CD14-positive monocyte (primary cell): ENCODE data around the gene FOS. TPM values are rescaled to one million over a fixed set of nuclear protein-coding genes. Genes with fewer than 3 reads are reported as not detected.

ENCODE experiments used
- DNase-seq, 3 donors: peaks; one replicate each; pipeline ENCODE4 v3.0.0-alpha.2; 2011 to 2022
- H2AFZ ChIP-seq: 2 replicates; pipeline ENCODE4 v1.6.0; 2012; ENCODE audit warnings: mild to moderate bottlenecking, low read depth, low read length, inconsistent platforms; ENCODE audit not compliant: insufficient read depth, poor library complexity, severe bottlenecking
- H3K27ac ChIP-seq, 2 donors: 1 replicate in 1 of 2; 2 replicates in 1 of 2; pipeline ENCODE4 v1.5.1; 2012 to 2013; ENCODE audit warnings: low read length in 2 of 2, control low read depth in 1 of 2, inconsistent platforms in 1 of 2, low read depth in 1 of 2, mild to moderate bottlenecking in 1 of 2
- H3K27me3 ChIP-seq, 2 donors: one replicate each; pipeline versions ENCODE4 v1.6.0 to v1.6.1; 2011 to 2013; ENCODE audit warnings: low read length in 2 of 2; ENCODE audit not compliant: control insufficient read depth in 2 of 2, insufficient read depth in 2 of 2
- H3K36me3 ChIP-seq, 2 donors: replicated peaks in 1 of 2; 1 replicate in 1 of 2; 2 replicates in 1 of 2; pipeline versions ENCODE4 v1.5.1 to v1.6.1; 2012 to 2013; ENCODE audit warnings: low read length in 2 of 2, control low read depth in 1 of 2, inconsistent platforms in 1 of 2, mild to moderate bottlenecking in 1 of 2; ENCODE audit not compliant: insufficient read depth in 2 of 2, control insufficient read depth in 1 of 2
- H3K4me1 ChIP-seq, 2 donors: 1 replicate in 1 of 2; 2 replicates in 1 of 2; pipeline versions ENCODE4 v1.5.1 to v1.6.1; 2012 to 2013; ENCODE audit warnings: low read length in 2 of 2, control low read depth in 1 of 2, inconsistent platforms in 1 of 2, mild to moderate bottlenecking in 1 of 2, moderate library complexity in 1 of 2; ENCODE audit not compliant: insufficient read depth in 2 of 2, control insufficient read depth in 1 of 2
- H3K4me2 ChIP-seq: replicated peaks from 2 replicates; pipeline ENCODE3; 2012; ENCODE audit warnings: low read length, moderate library complexity, mild to moderate bottlenecking; ENCODE audit not compliant: poor library complexity, severe bottlenecking; ENCODE audit errors: extremely low read depth
- H3K4me3 ChIP-seq, 3 experiments: fragments of 200-600 bp in 1 of 3; sonication (generic) in 1 of 3; replicated peaks in 1 of 3; 1 replicate in 2 of 3; 2 replicates in 1 of 3; pipeline ENCODE4 v1.5.1; 2011 to 2013; ENCODE audit warnings: low read length in 3 of 3, mild to moderate bottlenecking in 3 of 3, control low read depth in 2 of 3, low read depth in 2 of 3, inconsistent platforms in 1 of 3, moderate library complexity in 1 of 3
- H3K79me2 ChIP-seq: 2 replicates; pipeline ENCODE4 v1.6.0; 2012; ENCODE audit warnings: mild to moderate bottlenecking, control low read depth, inconsistent platforms, low read length, moderate library complexity; ENCODE audit not compliant: insufficient read depth
- H3K9ac ChIP-seq: 2 replicates; pipeline ENCODE4 v1.6.0; 2017; ENCODE audit warnings: low read length, mild to moderate bottlenecking; ENCODE audit not compliant: insufficient read depth, poor library complexity, severe bottlenecking
- H3K9me3 ChIP-seq, 2 donors: replicated peaks in 1 of 2; 1 replicate in 1 of 2; 2 replicates in 1 of 2; pipeline versions ENCODE4 v1.5.1 to v1.6.1; 2012 to 2013; ENCODE audit warnings: low read length in 2 of 2, control low read depth in 1 of 2; ENCODE audit not compliant: control insufficient read depth in 1 of 2, insufficient read depth in 1 of 2
- H4K20me1 ChIP-seq: 2 replicates; pipeline ENCODE4 v1.6.0; 2012; ENCODE audit warnings: mild to moderate bottlenecking, low read length, control low read depth, moderate library complexity; ENCODE audit not compliant: insufficient read depth
- H3K27ac Mint-ChIP-seq, 7 donors: one replicate each; pipeline ENCODE4 v1.8.0; 2020; ENCODE audit warnings: mild to moderate bottlenecking in 7 of 7, mixed read lengths in 7 of 7, moderate library complexity in 6 of 7, inconsistent platforms in 2 of 7
- H3K27me3 Mint-ChIP-seq, 3 donors: one replicate each; pipeline ENCODE4 v1.8.0; 2021 to 2022; ENCODE audit warnings: low read depth in 3 of 3, mild to moderate bottlenecking in 3 of 3, mixed read lengths in 3 of 3, moderate library complexity in 3 of 3, inconsistent platforms in 1 of 3
- H3K36me3 Mint-ChIP-seq, 2 donors: one replicate each; pipeline ENCODE4 v1.8.0; 2020; ENCODE audit warnings: mixed read lengths in 2 of 2, inconsistent platforms in 1 of 2, mild to moderate bottlenecking in 1 of 2
- H3K4me1 Mint-ChIP-seq: one replicate; pipeline ENCODE4 v1.8.0; 2020; ENCODE audit warnings: mild to moderate bottlenecking, mixed read lengths
- H3K4me3 Mint-ChIP-seq, 2 donors: one replicate each; pipeline ENCODE4 v1.8.0; 2020; ENCODE audit warnings: mild to moderate bottlenecking in 2 of 2, mixed read lengths in 2 of 2, moderate library complexity in 1 of 2
- H3K9me3 Mint-ChIP-seq, 7 donors: one replicate each; pipeline ENCODE4 v1.8.0; 2020 to 2022; ENCODE audit warnings: mixed read lengths in 7 of 7, mild to moderate bottlenecking in 6 of 7, moderate library complexity in 6 of 7, inconsistent platforms in 2 of 7
- CTCF ChIP-seq: fragments of 200-600 bp; IDR thresholded peaks from one replicate; pipeline ENCODE4 v1.8.0; 2022; ENCODE audit warnings: antibody characterized with exemption, mild to moderate bottlenecking
- WGBS: methylation state at CpG from one replicate; pipeline ENCODE4 v1.1.5; 2013; ENCODE audit warnings: missing lambda C conversion rate; ENCODE audit not compliant: insufficient coverage; 5-methylcytosine and 5-hydroxymethylcytosine counted together
- intact Hi-C, 2 donors: fragments of 100-400 bp; cut with micrococcal nuclease; formaldehyde crosslinking; loops; one replicate each; pipeline versions ENCODE4 v1.15.0 to v1.15.1; 2023
- polyA minus RNA-seq: library from RNA; depleted of rRNA, polyadenylated mRNA; stranded (reverse); fragments of >200 nt; gene quantifications from 2 replicates; pipeline ENCODE4 v1.2.3, GENCODE V29; 2012
- polyA plus RNA-seq, 3 donors: library from polyadenylated mRNA; depleted of rRNA in 1 of 3; unstranded in 2 of 3; stranded (reverse) in 1 of 3; fragments of 300-500 nt in 2 of 3; fragments of >200 nt in 1 of 3; fragmentation: Illumina TruSeq in 2 of 3; gene quantifications; 1 replicate in 2 of 3; 2 replicates in 1 of 3; pipeline ENCODE4 v1.2.3, GENCODE V29; 2012 to 2021
- total RNA-seq, 12 experiments: library from RNA in 1 of 12; stranded (reverse) in 1 of 12; fragments of 120-200 nt in 1 of 12; gene quantifications; one replicate each; pipeline ENCODE4 v1.2.4 and lab custom pipeline; 2013 to 2026; ENCODE audit warnings: mixed read lengths in 6 of 12, inconsistent platforms in 1 of 12

Gene FOS
- total RNA-seq (2013) = 5,804 TPM
- polyA plus RNA-seq = 1,000 to 10,000 TPM; 4,403 to 5,159 (median 4,841) TPM
- 9,629 and 20,145 TPM in 2 replicates for polyA minus RNA-seq
- 218 to 2,960 (median 1,011) reads per million in 11 experiments for total RNA-seq (lab: John Stamatoyannopoulos, UW)

DNA sequence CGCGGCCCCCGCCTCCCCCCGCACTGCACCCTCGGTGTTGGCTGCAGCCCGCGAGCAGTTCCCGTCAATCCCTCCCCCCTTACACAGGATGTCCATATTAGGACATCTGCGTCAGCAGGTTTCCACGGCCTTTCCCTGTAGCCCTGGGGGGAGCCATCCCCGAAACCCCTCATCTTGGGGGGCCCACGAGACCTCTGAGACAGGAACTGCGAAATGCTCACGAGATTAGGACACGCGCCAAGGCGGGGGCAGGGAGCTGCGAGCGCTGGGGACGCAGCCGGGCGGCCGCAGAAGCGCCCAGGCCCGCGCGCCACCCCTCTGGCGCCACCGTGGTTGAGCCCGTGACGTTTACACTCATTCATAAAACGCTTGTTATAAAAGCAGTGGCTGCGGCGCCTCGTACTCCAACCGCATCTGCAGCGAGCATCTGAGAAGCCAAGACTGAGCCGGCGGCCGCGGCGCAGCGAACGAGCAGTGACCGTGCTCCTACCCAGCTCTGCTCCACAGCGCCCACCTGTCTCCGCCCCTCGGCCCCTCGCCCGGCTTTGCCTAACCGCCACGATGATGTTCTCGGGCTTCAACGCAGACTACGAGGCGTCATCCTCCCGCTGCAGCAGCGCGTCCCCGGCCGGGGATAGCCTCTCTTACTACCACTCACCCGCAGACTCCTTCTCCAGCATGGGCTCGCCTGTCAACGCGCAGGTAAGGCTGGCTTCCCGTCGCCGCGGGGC, at the start of gene FOS:
Gene FOS, plus strand, starts transcription at position 407 of the 731 bp plus-strand sequence. Its CDS starts 155 bp downstream, at position 562.
- H4K20me1 ChIP-seq = peaks cover 58% of the 10 kb centered on the region
- peaks cover 35 to 41% of the 10 kb centered on the region in 2 donors for H3K36me3 ChIP-seq
- TF ChIP-seq CTCF = no peak

DNA sequence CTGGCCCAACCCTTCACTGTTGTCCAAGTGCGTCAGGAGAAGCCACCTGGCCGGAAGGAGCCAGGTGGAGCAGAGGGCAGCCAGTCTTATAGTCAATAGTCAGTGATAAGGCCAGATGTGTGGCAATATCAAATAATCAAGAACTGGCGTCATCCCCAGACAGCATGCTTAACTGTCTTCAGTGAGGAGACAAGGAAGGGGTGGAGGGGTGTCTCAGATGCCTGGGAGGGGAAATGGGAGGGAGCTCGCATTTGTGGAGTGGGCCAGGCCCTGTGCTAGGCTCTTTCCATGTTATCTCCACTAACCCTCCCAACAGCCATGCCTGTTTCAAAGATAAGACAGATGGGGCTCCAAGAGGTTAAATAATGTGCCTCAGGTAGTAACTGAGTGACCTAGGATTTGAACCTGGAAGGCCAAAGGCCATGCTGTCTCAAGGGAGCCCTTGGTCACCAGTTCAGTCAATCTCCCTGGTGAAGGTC, 48.9 kb upstream of the FOS start:
- no peak for TF ChIP-seq CTCF
- Histone ChIP-seq H3K9ac (no peak overlapping the region), H3K4me1 (peaks cover 47 to 56% of the 10 kb centered on the region in 2 donors), H3K36me3 (no peaks in the 10 kb centered on the region), H3K27ac (no peak overlapping the region), H3K9me3 (no peaks in the 10 kb centered on the region), H3K27me3 (no peaks in the 10 kb centered on the region), H2AFZ (no peak overlapping the region), H4K20me1 (no peaks in the 10 kb centered on the region), H3K4me3 (no peak overlapping the region), H3K79me2 (no peaks in the 10 kb centered on the region), H3K4me2 (no peak overlapping the region)
- Mint-ChIP-seq H3K4me1 (peaks cover 59% of the 10 kb centered on the region), H3K27ac (peak overlapping the region in 2 of 7 donors; percentile 37 to 40), H3K27me3 (peaks cover 0 to 3% (median 3%) of the 10 kb centered on the region in 3 donors), H3K36me3 (peaks cover 0 to 3% of the 10 kb centered on the region in 2 donors), H3K9me3 (peaks cover 0 to 4% (median 0%) of the 10 kb centered on the region in 7 donors), H3K4me3 (no peak overlapping the region)
- no peak for DNase-seq
- WGBS = 60% methylated on average over 1 of the region's 4 CpGs
- intact Hi-C loops = no loop called here

More for the DNA sequence above, at the start of gene FOS:
- DNase-seq = peak; percentile 95 to 97 (median 95)
- Histone ChIP-seq H3K4me2 (peak within 1 kb of the TSS; percentile 84), H3K27me3 (no peaks in the 10 kb centered on the region), H3K79me2 (peaks cover 41% of the 10 kb centered on the region), H2AFZ (peak within 1 kb of the TSS; percentile 70), H3K4me1 (peaks cover 54 to 64% of the 10 kb centered on the region in 2 donors), H3K4me3 (peak within 1 kb of the TSS; percentile 80 to 100 (median 91)), H3K9ac (peak within 1 kb of the TSS; percentile 99), H3K27ac (peak within 1 kb of the TSS; percentile 92 to 98), H3K9me3 (no peaks in the 10 kb centered on the region)
- peaks cover 60% of the 10 kb centered on the region for H3K4me1 Mint-ChIP-seq
- peak within 1 kb of the TSS; percentile 98 to 100 (median 99) for H3K27ac Mint-ChIP-seq
- peaks cover 41 to 45% of the 10 kb centered on the region in 2 donors for H3K36me3 Mint-ChIP-seq
- peak within 1 kb of the TSS; percentile 95 to 100 for H3K4me3 Mint-ChIP-seq
- WGBS = under 1% methylated on average over 61 of the region's 69 CpGs
- intact Hi-C loops = loop anchor here (2.0 to 5.0 kb wide), 3 partner anchors 16 to 141 kb away; no protein-coding TSS in a partner anchor
- H3K9me3 Mint-ChIP-seq = peaks cover 15 to 31% (median 26%) of the 10 kb centered on the region in 7 donors
- peaks cover 0 to 38% (median 7%) of the 10 kb centered on the region in 3 donors for H3K27me3 Mint-ChIP-seq
